ENCODE results near the gene EPHB2.
"Not testable (repeated sequence)": the region's sequence is repeated elsewhere in the genome, so short reads cannot be mapped to it uniquely, and the experiment has no call there.

The EPHB2 gene

DNA sequence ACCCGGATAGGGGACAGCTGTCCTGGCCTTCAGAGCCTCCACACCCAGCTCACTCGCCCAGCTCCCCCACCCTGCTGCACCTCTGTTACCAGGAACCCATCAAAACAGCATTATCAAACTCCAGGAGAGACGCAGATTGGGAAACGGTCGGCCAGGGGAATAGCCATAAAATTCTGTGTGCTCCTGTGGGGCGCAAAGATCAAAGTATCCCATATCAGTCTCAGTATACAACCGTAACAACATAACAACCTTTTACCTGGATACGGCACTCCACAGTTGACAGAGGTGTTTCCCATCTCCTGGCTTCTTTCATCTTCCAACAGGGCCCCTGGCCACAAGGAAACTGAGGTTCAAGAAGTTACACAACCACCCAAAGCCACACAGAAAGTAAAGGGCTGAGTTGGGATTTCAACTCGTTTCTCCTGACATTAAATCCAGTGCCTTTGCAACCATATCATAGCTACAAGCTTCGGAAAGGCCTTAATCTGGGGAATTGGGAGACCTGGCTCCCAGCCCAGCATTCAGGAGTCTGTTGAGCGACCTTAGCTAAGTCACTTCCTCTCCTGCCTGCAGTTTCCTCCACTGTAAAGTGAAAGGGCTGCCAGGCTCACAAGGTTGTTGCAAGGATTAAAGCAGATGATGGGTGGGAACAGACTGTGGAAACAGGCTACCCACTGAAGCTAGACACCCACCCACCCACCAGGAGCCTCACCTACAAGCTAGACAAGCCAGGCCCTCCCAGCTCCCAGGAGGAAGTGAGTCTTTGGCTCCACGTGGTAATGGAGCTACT lies 8.1 kb upstream of the EPHB2 start:
- no peaks in the 10 kb centered on the region for H3K27me3 ChIP-seq
- TF ChIP-seq Cebpa-rat (IDR thresholded peaks at IDR 0.05), result no peak
- no peak overlapping the region for H3K9ac ChIP-seq
- H3K4me3 ChIP-seq, result no peak overlapping the region
- peaks cover 0 to 17% (median 3%) of the 10 kb centered on the region in 10 experiments; a peak in 9 of 20 replicates for H3K4me1 ChIP-seq
- no peaks in the 10 kb centered on the region; a peak in 1 of 22 replicates for H4K20me1 ChIP-seq
- no peaks in the 10 kb centered on the region for H3K9me3 ChIP-seq (replicated peaks in 1 of 11)
- H3K4me2 ChIP-seq, result peak overlapping the region in 3 of 11 experiments; percentile 39 to 47 (median 40); a peak in 7 of 22 replicates
- no peaks in the 10 kb centered on the region for H3K36me3 ChIP-seq
- no peak overlapping the region for H3K27ac ChIP-seq

DNA sequence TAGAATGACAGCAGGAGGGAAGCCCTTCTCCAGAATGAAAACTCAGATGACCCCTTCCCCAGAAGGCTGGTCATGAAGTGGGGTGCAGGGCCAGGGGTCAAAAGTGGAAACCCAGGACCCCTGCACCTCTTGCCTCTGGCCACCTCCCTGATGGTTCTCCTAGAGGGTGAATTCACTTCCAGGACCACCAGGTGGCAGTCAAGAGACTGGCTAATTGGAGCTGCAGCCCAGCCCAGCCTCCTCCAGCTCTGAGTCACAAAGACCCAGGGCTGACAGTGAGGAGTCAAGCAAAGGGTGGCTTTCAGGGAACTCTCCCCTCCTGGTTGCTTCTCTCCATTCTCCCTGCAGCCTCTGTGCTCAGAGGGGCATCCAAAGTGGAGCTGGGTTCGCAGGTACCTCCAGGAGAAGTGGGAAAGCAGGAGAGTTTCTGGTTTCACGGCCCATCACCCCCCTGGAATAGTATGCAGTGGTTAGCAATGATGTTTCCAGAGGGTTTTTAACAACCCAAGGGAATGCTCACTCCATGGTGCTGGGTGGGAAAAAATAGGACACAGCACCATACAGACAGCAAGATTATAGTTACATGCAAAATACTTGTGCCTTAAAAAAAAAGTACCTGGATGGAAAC lies 6.1 kb upstream of the EPHB2 start:
- Histone ChIP-seq H3K36me3 (no peaks in the 10 kb centered on the region), H3K4me2 (0 out of 22 replicates have a peak overlapping the region, but pooled peaks of 1 of the 11 experiments have one; percentile 17), H3K27me3 (peaks cover 0 to 7% (median 5%) of the 10 kb centered on the region in 11 experiments; a peak in 12 of 22 replicates), H3K4me1 (peaks cover 12 to 38% (median 23%) of the 10 kb centered on the region in 10 experiments), H3K9me3 (replicated peaks in 1 of 11) (no peaks in the 10 kb centered on the region), H3K4me3 (no peak overlapping the region), H3K27ac (no peak overlapping the region), H4K20me1 (no peaks in the 10 kb centered on the region; a peak in 1 of 22 replicates), H3K9ac (no peak overlapping the region)
- TF ChIP-seq Cebpa-rat (IDR thresholded peaks at IDR 0.05), result no peak

DNA sequence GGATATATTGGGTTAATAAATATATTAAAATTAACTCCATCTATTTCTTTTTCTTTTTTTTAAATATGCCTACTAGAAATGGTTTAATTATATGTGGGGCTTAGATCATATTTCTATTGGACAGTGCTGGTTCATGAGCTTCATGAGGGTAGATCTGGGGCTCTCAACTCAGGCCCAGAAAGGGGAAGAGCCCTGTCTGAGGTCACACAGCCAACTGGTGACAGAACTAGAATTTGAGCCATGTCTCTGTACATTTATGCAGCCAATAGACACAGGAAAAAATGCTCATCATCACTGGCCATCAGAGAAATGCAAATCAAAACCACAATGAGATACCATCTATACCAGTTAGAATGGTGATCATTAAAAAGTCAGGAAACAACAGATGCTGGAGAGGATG lies 5.1 kb upstream of the EPHB2 start:
- H3K27me3 ChIP-seq, result peaks cover 0 to 18% (median 12%) of the 10 kb centered on the region in 11 experiments; a peak in 13 of 22 replicates
- no peaks in the 10 kb centered on the region for H3K9me3 ChIP-seq (replicated peaks in 1 of 11)
- TF ChIP-seq Cebpa-rat (IDR thresholded peaks at IDR 0.05), result no peak
- H3K27ac ChIP-seq, result no peak overlapping the region
- H4K20me1 ChIP-seq, result no peaks in the 10 kb centered on the region; a peak in 1 of 22 replicates
- no peaks in the 10 kb centered on the region for H3K36me3 ChIP-seq
- H3K4me3 ChIP-seq, result no peak overlapping the region
- H3K4me2 ChIP-seq, result no peak overlapping the region
- H3K9ac ChIP-seq, result no peak overlapping the region
- H3K4me1 ChIP-seq, result peaks cover 15 to 44% (median 30%) of the 10 kb centered on the region in 10 experiments

DNA sequence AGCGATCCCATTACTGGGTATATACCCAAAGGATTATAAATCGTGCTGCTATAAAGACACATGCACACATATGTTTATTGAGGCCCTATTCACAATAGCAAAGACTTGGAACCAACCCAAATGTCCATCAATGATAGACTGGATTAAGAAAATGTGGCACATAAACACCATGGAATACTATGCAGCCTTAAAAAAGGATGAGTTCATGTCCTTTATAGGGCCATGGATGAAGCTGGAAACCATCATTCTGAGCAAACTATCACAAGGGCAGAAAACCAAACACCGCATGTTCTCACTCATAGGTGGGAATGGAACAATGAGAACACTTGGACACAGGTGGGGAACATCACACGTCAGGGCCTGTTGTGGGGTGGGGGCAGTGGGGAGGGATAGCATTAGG lies 4.5 kb upstream of the EPHB2 start:
- H3K4me3 ChIP-seq; H4K20me1 ChIP-seq; H3K4me2 ChIP-seq; H3K9ac ChIP-seq; H3K27ac ChIP-seq; H3K9me3 ChIP-seq (replicated peaks in 1 of 11); H3K36me3 ChIP-seq: not testable (repeated sequence)
- Histone ChIP-seq H3K4me1 (peaks cover 15 to 44% (median 30%) of the 10 kb centered on the region in 10 experiments), H3K27me3 (peaks cover 2 to 23% (median 16%) of the 10 kb centered on the region in 11 experiments; a peak in 19 of 22 replicates)

DNA sequence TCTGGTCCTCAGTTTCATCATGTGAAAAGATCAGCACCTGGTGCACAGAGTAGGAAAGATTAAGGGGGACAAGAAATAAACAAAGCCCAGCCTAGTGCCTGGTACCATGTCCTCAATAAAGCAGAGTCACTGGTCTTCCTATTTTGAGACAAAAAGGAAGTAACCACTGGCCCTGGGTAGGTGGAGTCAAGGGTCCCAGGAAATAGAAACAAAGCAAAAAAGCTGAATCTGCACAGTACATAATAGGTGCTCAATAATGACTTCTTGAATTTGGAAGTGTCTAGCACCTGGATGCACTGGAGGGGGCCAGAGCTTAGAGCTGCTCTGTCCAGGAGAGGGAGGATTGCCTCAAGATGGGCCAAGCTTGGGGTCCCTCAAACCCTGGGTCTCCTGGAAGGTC lies 1.9 kb upstream of the EPHB2 start:
- Histone ChIP-seq H4K20me1 (peaks cover 0 to 25% (median 20%) of the 10 kb centered on the region in 11 experiments; a peak in 15 of 22 replicates), H3K27ac (peak overlapping the region in 4 of 11 experiments; percentile 16 to 56 (median 34); a peak in 6 of 22 replicates), H3K4me3 (peak overlapping the region in 1 of 10 experiments; percentile 39; a peak in 2 of 20 replicates), H3K27me3 (peaks cover 17 to 50% (median 43%) of the 10 kb centered on the region in 11 experiments), H3K36me3 (no peaks in the 10 kb centered on the region), H3K4me1 (peaks cover 40 to 59% (median 52%) of the 10 kb centered on the region in 10 experiments), H3K9ac (no peak overlapping the region; a peak in 1 of 22 replicates), H3K4me2 (peak overlapping the region; percentile 9 to 96 (median 92); a peak in 20 of 22 replicates), H3K9me3 (replicated peaks in 1 of 11) (no peaks in the 10 kb centered on the region)
- no peak for TF ChIP-seq Cebpa-rat (IDR thresholded peaks at IDR 0.05)

DNA sequence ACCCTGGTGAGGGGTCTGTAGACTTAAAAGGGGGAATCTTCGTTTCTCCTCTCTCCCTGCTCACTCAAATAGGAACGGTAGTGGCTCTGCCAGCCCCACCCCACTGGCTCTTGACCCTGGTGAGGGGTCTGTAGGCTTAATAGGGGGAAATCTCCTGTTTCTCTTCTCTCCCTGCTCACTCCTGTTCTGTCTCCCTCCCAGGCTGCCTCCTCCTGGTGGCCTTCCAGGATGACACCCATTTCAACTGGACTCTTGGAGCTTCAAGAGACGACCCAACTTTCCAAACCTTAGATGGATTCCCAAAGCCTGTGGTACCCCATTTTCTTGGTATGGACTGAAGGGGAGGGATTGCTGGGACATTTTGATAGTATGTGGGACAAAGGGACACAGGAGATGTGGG lies 1.4 kb upstream of the EPHB2 start:
- H3K27ac ChIP-seq, result peak overlapping the region in 4 of 11 experiments; percentile 16 to 56 (median 34); a peak in 6 of 22 replicates
- H3K4me3 ChIP-seq, result peak overlapping the region in 2 of 10 experiments; percentile 39 to 68; a peak in 2 of 20 replicates
- peak overlapping the region in 1 of 11 experiments; percentile 93; a peak in 1 of 22 replicates for H3K9ac ChIP-seq
- no peaks in the 10 kb centered on the region for H3K9me3 ChIP-seq (replicated peaks in 1 of 11)
- H3K4me2 ChIP-seq, result peak overlapping the region; percentile 28 to 96 (median 92); a peak in 20 of 22 replicates
- H4K20me1 ChIP-seq, result peaks cover 0 to 30% (median 23%) of the 10 kb centered on the region in 11 experiments; a peak in 15 of 22 replicates
- no peak for TF ChIP-seq Cebpa-rat (IDR thresholded peaks at IDR 0.05)
- H3K4me1 ChIP-seq, result peaks cover 42 to 62% (median 53%) of the 10 kb centered on the region in 10 experiments
- peaks cover 17 to 54% (median 48%) of the 10 kb centered on the region in 11 experiments for H3K27me3 ChIP-seq
- no peaks in the 10 kb centered on the region for H3K36me3 ChIP-seq

DNA sequence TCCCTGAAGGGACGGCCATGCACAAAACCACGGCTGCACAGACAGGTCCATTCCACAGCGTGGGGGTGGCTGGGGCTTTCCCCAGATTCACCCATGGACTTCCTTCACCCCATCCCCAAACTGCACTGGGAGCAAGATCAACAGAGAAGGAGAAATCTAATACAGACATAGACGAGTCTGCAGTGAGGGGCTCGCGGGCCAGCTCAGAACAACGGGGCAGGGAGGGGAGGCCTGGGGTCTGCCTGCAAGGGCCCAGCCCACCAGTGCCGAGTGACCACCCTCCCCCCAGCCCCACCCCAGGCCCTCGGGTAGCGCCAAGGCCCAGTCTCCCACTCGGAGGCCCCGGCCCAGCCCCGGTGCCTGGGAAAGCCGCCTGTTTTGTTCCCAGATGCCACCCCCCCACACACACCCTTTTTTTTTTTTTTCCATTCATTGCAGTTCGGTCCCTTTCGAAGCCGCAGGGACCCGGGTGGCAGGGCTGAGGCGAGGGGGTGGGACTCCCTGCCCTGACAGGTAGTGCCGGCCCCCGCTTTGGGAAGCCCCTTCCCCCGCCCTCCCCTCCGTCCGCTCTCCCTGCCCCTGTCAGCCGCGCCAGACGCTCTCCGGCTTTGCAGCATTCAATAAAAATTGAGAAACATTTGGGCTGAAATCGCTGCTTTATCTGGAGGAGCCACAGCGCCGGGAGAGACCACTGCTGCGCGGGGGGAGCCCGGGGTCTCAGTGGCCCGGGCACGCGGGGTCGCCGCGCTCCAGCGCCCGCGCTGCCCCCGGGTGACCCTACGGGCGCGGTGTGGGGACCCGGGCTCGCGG lies 543 bp upstream of the EPHB2 start:
- Histone ChIP-seq H3K36me3 (no peaks in the 10 kb centered on the region), H3K4me1 (peaks cover 42 to 59% (median 51%) of the 10 kb centered on the region in 10 experiments), H3K9me3 (replicated peaks in 1 of 11) (no peaks in the 10 kb centered on the region), H3K9ac (peak overlapping the region; percentile 83 to 97 (median 91)), H4K20me1 (peaks cover 0 to 38% (median 25%) of the 10 kb centered on the region in 11 experiments; a peak in 15 of 22 replicates), H3K4me3 (peak overlapping the region; percentile 59 to 77 (median 66)), H3K4me2 (peak overlapping the region; percentile 87 to 96 (median 92)), H3K27me3 (peaks cover 23 to 63% (median 56%) of the 10 kb centered on the region in 11 experiments), H3K27ac (peak overlapping the region; percentile 87 to 95 (median 93))
- no peak for TF ChIP-seq Cebpa-rat (IDR thresholded peaks at IDR 0.05)

DNA sequence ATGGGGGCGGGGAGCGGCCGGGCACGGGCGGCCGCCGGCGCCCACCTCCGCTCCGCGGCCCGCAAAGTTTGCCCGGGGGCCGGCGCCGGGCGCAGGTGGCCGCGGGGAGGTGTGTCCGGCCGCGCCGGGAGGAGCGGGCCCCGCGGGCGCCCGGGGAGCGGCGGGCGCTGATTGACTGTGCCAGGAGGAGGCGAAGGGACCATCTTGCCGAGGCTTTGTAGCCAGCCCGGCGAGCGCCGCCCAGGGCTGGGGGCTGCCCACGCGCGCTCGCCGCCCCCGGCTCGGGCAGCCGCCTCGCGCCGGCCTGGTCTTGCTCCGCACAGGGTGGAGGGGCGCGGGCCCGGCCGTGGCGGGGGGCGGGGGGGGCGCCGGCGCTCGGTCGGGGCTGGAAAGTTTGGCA lies 432 bp downstream of the EPHB2 start:
- Histone ChIP-seq H3K27ac (no peak overlapping the region), H3K4me2 (peak overlapping the region; percentile 87 to 96 (median 92)), H4K20me1 (peaks cover 0 to 47% (median 25%) of the 10 kb centered on the region in 11 experiments; a peak in 15 of 22 replicates), H3K9ac (peak overlapping the region; percentile 50 to 96 (median 91); a peak in 19 of 22 replicates), H3K4me1 (peaks cover 42 to 60% (median 51%) of the 10 kb centered on the region in 10 experiments), H3K27me3 (peaks cover 23 to 68% (median 57%) of the 10 kb centered on the region in 11 experiments), H3K4me3 (peak overlapping the region; percentile 59 to 77 (median 66)), H3K9me3 (replicated peaks in 1 of 11) (no peaks in the 10 kb centered on the region), H3K36me3 (no peaks in the 10 kb centered on the region)
- no peak for TF ChIP-seq Cebpa-rat (IDR thresholded peaks at IDR 0.05)
